Kidney (tissue), 22 donors: ENCODE data around the gene ASB1. TPM values are rescaled to one million over a fixed set of nuclear protein-coding genes. Genes with fewer than 3 reads are reported as not detected.
A peak's percentile ranks its signal among the peaks of the same experiment; 100 is the strongest.

Experiments
- DNase-seq, 5 donors: peaks; one replicate each; pipeline ENCODE4 v3.0.0-alpha.2; 2013 to 2020
- FAIRE-seq: peaks from 2 replicates; lab custom pipeline; 2012; peaks lifted over from hg19 to GRCh38; lab: Jason Lieb, UNC
- H3K27ac ChIP-seq, 2 donors: one replicate each; pipeline ENCODE4 v1.7.0; 2013; ENCODE audit warnings: low read depth in 2 of 2, low read length in 2 of 2, inconsistent platforms in 1 of 2
- H3K27me3 ChIP-seq: one replicate; pipeline ENCODE4 v1.7.1; 2013; ENCODE audit warnings: low read length, inconsistent platforms; ENCODE audit not compliant: control insufficient read depth, insufficient read depth
- H3K36me3 ChIP-seq, 3 donors: one replicate each; pipeline versions ENCODE4 v1.7.0 to v1.7.1; 2013; ENCODE audit warnings: low read length in 3 of 3, control low read depth in 1 of 3, inconsistent platforms in 1 of 3; ENCODE audit not compliant: insufficient read depth in 3 of 3, control insufficient read depth in 2 of 3
- H3K4me1 ChIP-seq, 3 donors: one replicate each; pipeline versions ENCODE4 v1.7.0 to v1.7.1; 2013; ENCODE audit warnings: low read length in 3 of 3, inconsistent platforms in 1 of 3, low read depth in 1 of 3; ENCODE audit not compliant: control insufficient read depth in 2 of 3, insufficient read depth in 2 of 3
- H3K4me3 ChIP-seq, 3 donors: one replicate each; pipeline versions ENCODE4 v1.7.0 to v1.8.1; 2013; ENCODE audit warnings: low read length in 3 of 3, control low read depth in 1 of 3, inconsistent platforms in 1 of 3
- H3K9ac ChIP-seq, 3 donors: one replicate each; pipeline versions ENCODE4 v1.7.0 to v1.7.1; 2013; ENCODE audit warnings: low read length in 3 of 3, control low read depth in 1 of 3, inconsistent platforms in 1 of 3
- H3K9me3 ChIP-seq, 3 donors: one replicate each; pipeline versions ENCODE4 v1.7.0 to v1.7.1; 2013; ENCODE audit warnings: low read length in 3 of 3, control low read depth in 1 of 3, inconsistent platforms in 1 of 3; ENCODE audit not compliant: control insufficient read depth in 2 of 3, insufficient read depth in 1 of 3
- intact Hi-C: fragments of 100-400 bp; cut with DNase I; formaldehyde crosslinking; loops from one replicate; pipeline ENCODE4 v1.11.1; 2022
- long read RNA-seq, 10 donors: library from polyadenylated mRNA in 1 of 10; unstranded in 1 of 10; transcript quantifications; one replicate each; pipeline ENCODE4 v2.0.0 and lab custom pipeline, GENCODE V29; 2021 to 2026
- polyA plus RNA-seq: library from polyadenylated mRNA; stranded (reverse); fragments of 350-450 nt; fragmentation: Illumina TruSeq; extraction: RNeasy Lipid Tissue Mini Kit (QIAGEN cat#74804); gene quantifications from one replicate; pipeline ENCODE4 v1.2.3, GENCODE V29; 2014; ENCODE audit warnings: low read depth, low replicate concordance; ENCODE audit not compliant: insufficient read depth
- total RNA-seq: library from RNA; stranded (reverse); fragmentation: NEBNext Ultra II Directional; extraction: Animal tissue kit (Norgen Biotek cat#: 25700); gene quantifications from one replicate; pipeline ENCODE4 v1.2.1, GENCODE V29; 2021
- TF ChIP-seq, protein P1 (sequence below): IDR thresholded peaks from 3 replicates; pipeline ENCODE4 v1.5.1; 2012; ENCODE audit warnings: mild to moderate bottlenecking, moderate library complexity, borderline replicate concordance; ENCODE audit not compliant: insufficient read depth; ENCODE audit errors: extremely low read depth
- donor health status: control.
- donor health status: control.
- donor health status: control.
- donor health status: control.
- donor health status: control.
- donor health status: DM: yes; HTN: yes; CAD: no.
- donor health status: Normal renal cell carcinoma (clear cell type).

Gene ASB1, protein sequence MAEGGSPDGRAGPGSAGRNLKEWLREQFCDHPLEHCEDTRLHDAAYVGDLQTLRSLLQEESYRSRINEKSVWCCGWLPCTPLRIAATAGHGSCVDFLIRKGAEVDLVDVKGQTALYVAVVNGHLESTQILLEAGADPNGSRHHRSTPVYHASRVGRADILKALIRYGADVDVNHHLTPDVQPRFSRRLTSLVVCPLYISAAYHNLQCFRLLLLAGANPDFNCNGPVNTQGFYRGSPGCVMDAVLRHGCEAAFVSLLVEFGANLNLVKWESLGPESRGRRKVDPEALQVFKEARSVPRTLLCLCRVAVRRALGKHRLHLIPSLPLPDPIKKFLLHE
- total RNA-seq: 28.1 TPM
- polyA plus RNA-seq: 29.4 TPM
- long read RNA-seq, donor 1, full-length matches to known transcripts: 5 of 5 reads
- long read RNA-seq, donor 1, partial matches to known transcripts: 0 of 5 reads
- long read RNA-seq, donor 1, other reads (novel, unspliced or antisense): 0 of 5 reads
- long read RNA-seq, donor 2, full-length matches to known transcripts: 1 of 1 reads
- long read RNA-seq, donor 2, partial matches to known transcripts: 0 of 1 reads
- long read RNA-seq, donor 2, other reads (novel, unspliced or antisense): 0 of 1 reads
- long read RNA-seq, donor 3, full-length matches to known transcripts: 2 of 2 reads
- long read RNA-seq, donor 3, partial matches to known transcripts: 0 of 2 reads
- long read RNA-seq, donor 3, other reads (novel, unspliced or antisense): 0 of 2 reads
- long read RNA-seq, donor 4, partial matches to known transcripts: 0 of 1 reads
- long read RNA-seq, donor 4, other reads (novel, unspliced or antisense): 0 of 1 reads
- long read RNA-seq, donor 5: 0 reads
- long read RNA-seq, donor 6, full-length matches to known transcripts: 1 of 1 reads
- long read RNA-seq, donor 6, partial matches to known transcripts: 0 of 1 reads
- long read RNA-seq, donor 6, other reads (novel, unspliced or antisense): 0 of 1 reads
- long read RNA-seq, donor 7, full-length matches to known transcripts: 7 of 12 reads
- long read RNA-seq, donor 7, partial matches to known transcripts: 1 of 12 reads
- long read RNA-seq, donor 7, other reads (novel, unspliced or antisense): 4 of 12 reads
- long read RNA-seq, donor 8, full-length matches to known transcripts: 1 of 1 reads
- long read RNA-seq, donor 8, partial matches to known transcripts: 0 of 1 reads
- long read RNA-seq, donor 8, other reads (novel, unspliced or antisense): 0 of 1 reads
- long read RNA-seq, donor 9, full-length matches to known transcripts: 2 of 2 reads
- long read RNA-seq, donor 9, partial matches to known transcripts: 0 of 2 reads
- long read RNA-seq, donor 9, other reads (novel, unspliced or antisense): 0 of 2 reads
- long read RNA-seq, donor 10, full-length matches to known transcripts: 2 of 2 reads
- long read RNA-seq, donor 10, partial matches to known transcripts: 0 of 2 reads
- long read RNA-seq, donor 10, other reads (novel, unspliced or antisense): 0 of 2 reads

DNA sequence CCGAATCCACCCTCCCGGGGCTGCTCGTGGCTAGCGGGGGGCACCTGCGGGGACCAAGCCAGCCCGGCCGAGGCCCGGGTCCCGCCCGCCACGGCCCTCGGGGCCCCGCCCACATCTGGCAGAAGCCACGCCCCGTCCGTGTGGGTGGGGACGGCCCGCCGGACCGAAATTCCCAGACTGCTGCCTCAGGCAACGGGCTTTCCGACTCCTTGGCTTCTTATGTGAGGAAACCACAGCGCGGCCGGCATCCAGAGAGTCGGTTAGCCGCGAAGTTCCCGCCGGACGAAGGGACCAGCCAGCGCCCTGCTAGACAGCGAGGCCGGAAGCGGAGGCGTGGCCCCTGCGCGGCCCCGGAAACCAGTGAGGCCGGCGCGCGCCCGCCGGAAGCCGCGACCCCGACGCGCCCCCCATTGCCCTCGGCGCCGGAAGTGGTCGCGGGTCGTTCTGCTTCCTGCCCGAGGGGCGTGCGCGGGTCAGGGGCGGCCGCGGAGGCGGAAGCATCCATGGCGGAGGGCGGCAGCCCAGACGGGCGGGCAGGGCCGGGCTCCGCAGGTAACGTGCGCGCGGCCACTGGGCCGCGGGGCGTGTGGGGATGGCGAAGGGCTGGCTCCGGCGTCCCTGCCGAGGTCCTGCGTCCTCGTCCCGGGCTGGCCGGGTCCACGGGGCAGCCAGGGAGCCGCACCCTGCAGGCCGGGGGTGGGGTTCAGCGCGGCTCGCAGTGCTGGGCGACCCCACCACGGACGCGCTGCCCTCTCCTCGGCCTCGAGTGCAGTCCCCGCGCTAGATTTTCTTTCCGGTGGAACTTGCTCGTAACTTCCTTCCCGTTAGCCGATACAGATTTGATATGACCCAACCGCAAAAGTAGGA lies at the start of gene ASB1:
Gene ASB1 (plus strand): TSS at position 360 of the 867 bp plus-strand sequence. CDS start 144 bp downstream, at position 504.
- intact Hi-C loops: no loop called here
- DNase-seq (peak; percentile 87 to 94 (median 91)), FAIRE-seq (no peak)
- peaks cover 0 to 2% (median 0%) of the 10 kb centered on the region in 3 donors for H3K36me3 ChIP-seq
- peak within 1 kb of the TSS; percentile 77 to 88 (median 80) for H3K9ac ChIP-seq
- no peaks in the 10 kb centered on the region for H3K27me3 ChIP-seq
- H3K9me3 ChIP-seq: peaks cover 0 to 4% (median 2%) of the 10 kb centered on the region in 3 donors
- peak within 1 kb of the TSS; percentile 82 to 92 for H3K27ac ChIP-seq
- H3K4me3 ChIP-seq: peak within 1 kb of the TSS; percentile 86 to 93 (median 90)
- TF ChIP-seq, protein P1, sequence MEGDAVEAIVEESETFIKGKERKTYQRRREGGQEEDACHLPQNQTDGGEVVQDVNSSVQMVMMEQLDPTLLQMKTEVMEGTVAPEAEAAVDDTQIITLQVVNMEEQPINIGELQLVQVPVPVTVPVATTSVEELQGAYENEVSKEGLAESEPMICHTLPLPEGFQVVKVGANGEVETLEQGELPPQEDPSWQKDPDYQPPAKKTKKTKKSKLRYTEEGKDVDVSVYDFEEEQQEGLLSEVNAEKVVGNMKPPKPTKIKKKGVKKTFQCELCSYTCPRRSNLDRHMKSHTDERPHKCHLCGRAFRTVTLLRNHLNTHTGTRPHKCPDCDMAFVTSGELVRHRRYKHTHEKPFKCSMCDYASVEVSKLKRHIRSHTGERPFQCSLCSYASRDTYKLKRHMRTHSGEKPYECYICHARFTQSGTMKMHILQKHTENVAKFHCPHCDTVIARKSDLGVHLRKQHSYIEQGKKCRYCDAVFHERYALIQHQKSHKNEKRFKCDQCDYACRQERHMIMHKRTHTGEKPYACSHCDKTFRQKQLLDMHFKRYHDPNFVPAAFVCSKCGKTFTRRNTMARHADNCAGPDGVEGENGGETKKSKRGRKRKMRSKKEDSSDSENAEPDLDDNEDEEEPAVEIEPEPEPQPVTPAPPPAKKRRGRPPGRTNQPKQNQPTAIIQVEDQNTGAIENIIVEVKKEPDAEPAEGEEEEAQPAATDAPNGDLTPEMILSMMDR: no peak
- peaks cover 0 to 15% (median 6%) of the 10 kb centered on the region in 3 donors for H3K4me1 ChIP-seq

DNA sequence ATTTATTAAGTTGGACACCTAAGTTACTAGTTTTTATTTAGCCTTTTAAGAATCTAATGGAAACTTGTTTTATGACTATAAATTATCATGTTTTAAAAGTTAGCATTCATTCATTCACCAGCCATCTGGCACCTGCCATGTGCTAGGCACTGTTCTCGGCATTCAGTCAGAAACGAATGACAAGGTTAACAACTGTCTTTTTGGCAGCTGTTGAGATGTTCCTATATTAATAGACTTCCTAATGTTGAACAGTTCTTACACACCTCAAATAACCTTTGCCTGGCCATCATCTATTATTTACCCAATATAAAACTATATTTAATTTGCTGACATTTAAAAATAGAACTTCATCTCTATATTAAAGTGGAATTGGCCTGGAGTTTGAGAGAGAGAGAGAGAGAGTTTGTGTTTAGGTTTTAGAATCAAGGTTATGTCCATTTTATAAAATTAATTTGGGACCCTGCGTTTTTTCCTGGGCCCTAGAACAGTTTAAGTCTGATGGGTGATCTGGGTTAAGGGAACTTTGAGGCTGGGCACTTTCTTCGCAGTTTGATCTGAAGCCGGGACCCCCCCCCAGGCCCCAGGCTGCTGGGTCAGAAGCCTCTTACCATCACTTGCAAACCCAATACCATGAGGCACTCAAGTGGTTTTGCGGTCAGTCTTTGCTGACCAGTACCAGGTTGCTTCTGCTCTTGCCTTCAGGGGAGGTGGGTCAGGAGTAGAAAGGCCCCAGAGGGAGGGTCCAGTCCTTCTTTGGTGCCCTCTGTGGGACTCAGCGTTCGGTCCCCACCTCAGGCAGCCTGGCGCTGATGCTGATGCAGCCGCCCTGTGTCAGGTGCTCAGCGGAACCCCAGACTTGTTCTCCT lies 48.3 kb upstream of the ASB1 start:
- FAIRE-seq (no peak), DNase-seq (no peak)
- intact Hi-C loops: no loop called here
- Histone ChIP-seq H3K4me1 (peaks cover 0 to 3% (median 0%) of the 10 kb centered on the region in 3 donors), H3K27ac (no peak overlapping the region), H3K9me3 (no peaks in the 10 kb centered on the region), H3K27me3 (no peaks in the 10 kb centered on the region), H3K4me3 (no peak overlapping the region), H3K9ac (no peak overlapping the region), H3K36me3 (peaks cover 0 to 6% (median 3%) of the 10 kb centered on the region in 3 donors)
- TF ChIP-seq, protein P1: no peak
